Right renal pelvis (tissue), 4 donors: ENCODE data around the gene KCNK15. TPM values are rescaled to one million over a fixed set of nuclear protein-coding genes. Genes with fewer than 3 reads are reported as not detected.
A peak's percentile ranks its signal among the peaks of the same experiment; 100 is the strongest.
"Not testable (repeated sequence)": the region's sequence is repeated elsewhere in the genome, so short reads cannot be mapped to it uniquely, and the experiment has no call there.

Experiments
- DNase-seq, 4 donors: peaks; one replicate each; pipeline ENCODE4 v3.0.0-alpha.2; 2013; ENCODE audit warnings: low read depth in 4 of 4, low spot score in 3 of 4, missing footprints in 1 of 4
- polyA plus RNA-seq, 4 donors: library from polyadenylated mRNA; unstranded; fragments of 120-200 nt; gene quantifications; one replicate each; pipeline ENCODE4 v1.2.1, GENCODE V29; 2013; ENCODE audit not compliant: insufficient read length in 4 of 4

Gene KCNK15
- polyA plus RNA-seq, 4 donors, result 0.09 to 0.19 (median 0.10) TPM; not detected in 1

DNA sequence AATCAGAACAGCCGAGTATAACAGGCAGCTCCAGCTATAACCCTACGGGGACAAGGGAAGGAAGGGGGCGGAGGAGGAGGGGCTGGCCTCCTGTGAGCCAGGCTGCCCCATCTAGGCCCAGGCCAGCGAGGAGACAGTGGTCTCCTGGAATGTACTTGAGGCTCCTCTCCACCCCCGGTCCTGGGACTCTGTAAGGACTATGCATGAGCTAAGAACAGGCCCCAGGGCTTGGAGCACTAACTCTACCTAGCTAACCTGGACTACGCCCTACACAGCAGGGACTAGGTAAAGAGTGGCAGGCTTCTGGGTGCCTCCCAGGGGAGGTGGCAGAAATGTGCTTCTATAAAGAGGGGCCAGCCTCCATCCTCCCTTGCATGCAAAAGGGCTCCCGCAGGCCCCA is 8.9 kb downstream of the KCNK15 start:
- DNase-seq, result no peak

- DNase-seq, result no peak
Measured at GRCh38 chr20:44756011-44756688, 10.5 kb downstream of the KCNK15 start.

DNA sequence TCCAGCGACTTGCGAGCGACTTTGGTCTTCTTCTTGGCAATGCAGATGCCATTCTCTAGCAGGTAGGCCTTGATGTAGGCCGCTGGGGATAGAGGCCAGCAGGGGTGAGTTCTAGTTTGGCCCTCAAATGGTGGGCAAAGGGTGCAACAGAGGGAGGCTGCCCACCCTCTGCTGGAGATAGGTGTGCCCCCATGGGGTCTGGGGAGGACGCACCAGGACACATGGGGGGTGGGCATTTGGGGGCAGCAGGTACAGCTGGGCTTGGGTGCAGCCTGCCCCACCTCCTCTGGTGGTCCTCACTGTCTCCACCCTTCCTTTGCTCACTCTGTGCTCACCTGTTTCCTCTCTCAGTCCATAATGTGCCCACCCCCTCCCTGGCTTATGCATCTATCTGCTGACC is 11.3 kb downstream of the KCNK15 start:
- no peak for DNase-seq

DNA sequence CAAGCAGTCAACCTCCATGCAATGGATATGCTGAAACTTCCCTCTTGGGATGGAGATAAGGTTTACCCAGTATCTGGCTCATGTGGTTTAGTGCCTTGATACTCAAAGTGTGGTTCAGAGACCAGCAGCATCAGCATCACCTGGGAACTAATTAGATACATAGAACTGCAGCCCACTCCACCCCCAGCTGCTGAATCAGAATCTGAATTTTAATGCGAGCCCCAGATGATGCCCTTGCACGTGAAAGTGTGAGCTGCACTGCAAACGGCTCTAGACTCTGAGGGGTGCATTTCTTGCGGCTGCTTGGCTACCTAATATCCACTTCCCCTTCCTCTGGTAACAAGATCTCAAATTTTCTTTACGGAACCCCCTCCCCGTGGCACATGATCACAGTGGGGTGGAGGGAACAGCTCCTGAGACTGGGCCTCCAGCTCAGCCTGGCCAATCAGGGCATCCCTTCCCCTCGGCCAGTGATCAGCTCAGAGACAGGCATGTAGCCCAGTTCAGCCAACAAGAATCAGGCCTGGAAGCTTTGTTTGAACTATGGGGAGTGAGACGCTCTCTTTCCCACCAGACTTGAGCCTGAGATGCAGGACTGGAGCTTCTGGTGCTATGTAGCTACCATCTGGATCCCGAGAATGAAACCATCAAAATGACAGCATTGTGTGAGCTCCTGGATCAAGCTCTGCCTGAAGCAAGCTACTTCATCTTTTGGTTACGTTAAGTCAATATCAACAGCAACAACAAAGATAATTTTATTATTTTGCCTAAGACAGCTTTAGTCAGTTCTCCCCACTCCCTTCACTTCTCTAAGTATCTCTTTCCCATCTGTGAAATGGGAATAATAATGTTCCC is 12.8 kb downstream of the KCNK15 start:
- DNase-seq, result no peak

DNA sequence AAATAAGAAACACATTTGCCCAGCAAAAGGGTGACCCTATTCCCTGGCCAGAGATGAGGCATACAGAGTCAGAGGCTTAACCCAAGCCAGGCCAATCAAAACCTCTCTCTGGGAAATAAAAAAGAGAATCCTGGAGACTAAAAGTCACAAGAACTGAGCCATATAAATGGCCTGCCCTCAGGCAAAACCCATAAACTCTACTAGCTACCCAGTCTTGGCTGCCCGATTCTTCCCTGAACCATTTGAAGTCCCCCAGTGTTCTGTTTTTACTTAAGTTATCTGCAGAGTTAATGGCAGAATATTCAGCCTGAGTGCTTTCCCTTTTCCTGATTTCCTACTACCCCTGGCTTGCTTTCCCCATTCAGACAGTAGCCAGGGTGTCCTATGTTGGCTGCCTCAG is 13.9 kb downstream of the KCNK15 start:
- DNase-seq, result no peak

DNA sequence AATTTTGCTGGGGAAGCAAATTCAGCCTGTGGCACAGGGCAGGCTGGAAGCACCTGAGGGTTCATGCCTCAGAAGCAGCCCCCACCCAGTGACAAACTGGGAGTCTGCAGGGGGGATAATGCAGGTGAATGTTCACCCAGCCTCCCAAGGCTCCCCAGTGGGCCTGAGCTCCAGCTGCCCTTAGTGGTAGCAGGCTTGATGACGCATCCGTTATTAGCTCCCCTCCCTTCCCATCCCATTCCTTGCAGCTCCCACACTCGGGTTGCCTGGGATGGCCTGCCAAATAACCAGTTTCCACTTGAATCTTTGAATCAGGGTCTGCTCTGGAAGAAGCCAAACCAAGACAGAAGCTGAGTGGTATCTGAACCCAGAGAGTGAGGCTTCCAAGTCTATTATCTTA is 15.8 kb downstream of the KCNK15 start:
- no peak for DNase-seq

DNA sequence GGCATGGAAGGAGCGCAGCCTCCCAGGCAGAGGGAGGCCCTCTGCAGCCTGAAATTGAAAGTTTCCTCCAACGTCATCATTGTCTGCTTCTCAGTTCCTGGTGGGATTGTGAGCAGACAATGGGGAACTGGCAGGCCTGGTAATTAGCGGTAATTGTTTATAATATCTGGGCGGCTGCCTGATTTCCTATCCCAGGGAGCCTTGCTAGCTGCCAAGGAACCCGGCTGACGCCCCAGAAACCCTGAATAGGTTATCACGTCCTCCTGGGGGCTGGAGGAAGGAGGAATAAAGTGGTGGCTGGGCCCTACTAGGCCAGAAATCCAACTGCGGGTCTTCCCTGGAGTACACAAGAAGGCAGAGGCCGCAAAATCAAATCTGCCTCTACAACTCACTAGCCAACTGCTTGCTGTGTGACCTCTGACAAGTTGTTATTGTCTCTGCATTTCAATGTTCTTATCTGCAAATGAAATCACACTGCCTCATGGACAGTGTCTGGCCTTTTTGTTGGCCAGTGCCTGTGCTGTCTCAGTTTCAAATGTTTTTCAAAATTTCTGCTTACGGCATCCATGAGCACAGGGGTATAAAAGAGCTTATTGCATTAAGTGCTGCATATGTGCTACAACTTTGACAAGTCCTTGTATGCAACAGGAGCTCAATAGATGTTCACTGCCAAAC is 16.9 kb downstream of the KCNK15 start:
- DNase-seq, result no peak

DNA sequence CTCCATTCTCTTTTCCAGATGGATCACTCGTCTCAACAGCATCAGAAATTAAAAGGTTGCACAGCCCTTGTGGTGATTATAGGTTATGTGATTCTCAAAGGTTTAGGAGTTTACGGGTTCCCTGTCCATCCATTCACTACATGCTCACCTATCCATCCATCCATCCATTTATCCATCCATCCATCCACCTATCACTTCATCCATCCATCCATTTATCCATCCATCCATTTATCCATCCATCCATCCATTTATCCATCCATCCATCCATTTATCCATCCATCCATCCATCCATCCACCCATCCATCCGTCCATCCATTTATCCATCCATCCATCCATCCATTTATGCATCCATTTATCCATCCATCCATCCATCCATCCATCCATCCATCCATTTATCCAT is 18.1 kb downstream of the KCNK15 start:
- not testable (repeated sequence) for DNase-seq

DNA sequence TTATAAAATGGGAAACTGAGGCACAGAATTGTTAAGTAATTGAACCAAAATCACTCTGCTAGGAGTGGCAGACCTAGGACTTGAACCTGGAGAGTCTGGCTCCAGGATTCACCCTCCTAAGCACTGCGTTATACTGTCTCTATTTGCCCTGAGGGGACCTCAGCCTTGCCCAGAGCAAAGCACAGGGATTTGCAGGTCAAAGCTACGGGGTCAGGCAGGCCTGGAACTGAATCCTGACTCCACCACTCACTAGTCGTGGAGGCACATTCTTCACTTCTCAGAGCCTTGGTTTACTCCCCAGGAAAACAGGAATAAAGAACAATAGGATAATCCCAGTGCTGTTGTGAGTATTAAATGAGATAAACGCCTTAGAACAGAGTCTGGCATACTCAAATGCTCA is 19.4 kb downstream of the KCNK15 start:
- no peak for DNase-seq

- no peak for DNase-seq
Measured at GRCh38 chr20:44765701-44766347, 20.2 kb downstream of the KCNK15 start.

DNA sequence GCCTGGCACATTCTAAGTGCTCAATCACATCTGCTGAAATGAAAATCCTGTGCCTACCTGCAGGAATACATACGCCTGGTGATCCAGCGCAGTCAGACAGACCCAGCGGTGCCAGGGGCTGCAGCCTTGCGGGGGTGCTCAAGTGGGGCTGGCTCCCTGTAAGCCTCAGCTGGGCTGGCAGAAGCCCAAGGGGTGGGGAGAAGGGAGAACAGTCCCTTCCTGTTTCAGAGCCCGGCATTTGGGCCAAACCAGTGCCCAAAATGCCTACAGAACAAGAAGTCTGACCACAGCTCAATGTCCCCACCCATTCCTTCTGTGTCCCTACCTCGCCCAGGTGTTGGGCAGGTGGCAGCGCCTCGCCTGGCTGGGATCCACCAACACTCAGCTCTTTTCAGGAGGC is 22.6 kb downstream of the KCNK15 start:
- DNase-seq, result no peak

DNA sequence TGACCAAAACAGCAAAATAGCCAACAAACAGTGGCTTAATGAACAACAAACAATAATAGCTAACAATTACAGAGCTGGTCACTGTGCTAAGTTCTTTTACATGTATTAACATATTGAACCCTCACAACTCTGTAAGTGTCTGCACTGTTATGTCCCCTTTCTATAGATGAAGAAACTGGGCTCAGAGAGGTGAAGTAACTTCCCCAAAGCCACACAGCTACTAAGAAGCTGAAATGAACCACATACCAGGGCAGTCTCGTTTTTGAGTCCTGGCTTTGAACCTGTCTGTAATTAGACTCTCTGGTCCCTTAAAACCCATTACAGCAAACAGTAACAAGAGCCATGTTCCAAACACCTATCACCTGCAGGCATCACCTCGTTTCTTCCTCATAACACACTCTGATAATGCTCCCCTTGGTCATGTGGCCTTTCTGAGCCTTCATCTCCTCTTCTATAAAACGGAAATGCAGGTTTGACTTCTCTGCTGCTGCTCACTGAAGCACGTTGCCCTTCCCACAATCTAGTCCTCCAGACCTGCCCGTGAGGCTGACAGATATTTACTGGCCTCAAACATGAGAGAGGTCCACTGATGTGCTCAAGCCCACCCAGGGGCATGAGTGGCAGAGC is 23.3 kb downstream of the KCNK15 start:
- DNase-seq, result no peak

DNA sequence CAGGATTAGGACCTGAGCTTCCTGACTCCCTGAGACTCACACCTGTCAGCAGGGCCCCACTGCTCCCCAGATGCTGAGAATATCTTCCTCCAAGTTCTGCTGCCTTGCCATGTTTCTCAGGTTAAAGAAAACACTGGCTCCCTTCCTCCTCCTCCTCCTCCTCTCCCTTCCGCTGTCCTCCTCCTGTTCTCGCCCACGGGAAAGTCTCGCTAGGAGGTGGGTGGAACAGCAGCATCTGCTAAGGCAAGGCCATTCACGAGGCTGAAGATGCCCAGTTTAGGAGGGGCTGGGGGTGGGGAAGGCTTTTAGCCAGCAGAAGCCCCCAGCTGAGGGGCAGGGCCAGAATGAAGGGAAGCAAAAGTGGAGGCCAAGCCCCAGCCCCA is 23.8 kb downstream of the KCNK15 start:
- DNase-seq, result no peak

DNA sequence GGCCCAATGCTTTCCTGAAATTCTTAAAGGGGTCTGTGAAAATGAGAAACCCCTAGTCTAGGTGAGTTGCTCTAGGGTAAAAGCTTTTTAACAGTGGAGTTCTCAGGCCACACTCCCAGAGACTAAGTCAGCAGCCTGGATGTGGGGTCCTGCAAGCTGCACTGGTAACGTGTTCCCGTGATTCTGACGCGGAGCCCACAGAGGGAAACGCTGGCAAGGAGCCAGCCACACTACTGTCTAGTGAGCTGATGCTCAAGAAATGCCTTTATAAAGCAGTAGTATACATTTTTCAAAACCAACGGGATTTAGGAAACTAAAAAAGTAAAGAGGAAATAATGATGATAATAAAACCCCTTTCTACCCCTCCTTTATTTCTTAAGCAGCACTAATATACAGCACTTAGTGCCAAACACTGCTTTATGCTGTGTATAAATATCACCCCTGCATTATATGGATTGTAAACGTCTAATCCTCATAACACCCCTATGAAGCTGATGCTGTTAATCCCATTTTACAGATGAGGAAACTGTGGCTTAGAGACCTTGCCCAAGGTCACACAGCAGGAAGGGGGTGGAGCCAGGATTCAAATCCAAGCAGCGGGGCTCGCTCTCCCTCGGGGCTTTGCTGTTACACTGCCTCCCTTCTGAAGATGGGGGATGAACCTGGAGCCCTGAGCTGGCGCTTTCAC is 25.0 kb downstream of the KCNK15 start:
- no peak for DNase-seq

DNA sequence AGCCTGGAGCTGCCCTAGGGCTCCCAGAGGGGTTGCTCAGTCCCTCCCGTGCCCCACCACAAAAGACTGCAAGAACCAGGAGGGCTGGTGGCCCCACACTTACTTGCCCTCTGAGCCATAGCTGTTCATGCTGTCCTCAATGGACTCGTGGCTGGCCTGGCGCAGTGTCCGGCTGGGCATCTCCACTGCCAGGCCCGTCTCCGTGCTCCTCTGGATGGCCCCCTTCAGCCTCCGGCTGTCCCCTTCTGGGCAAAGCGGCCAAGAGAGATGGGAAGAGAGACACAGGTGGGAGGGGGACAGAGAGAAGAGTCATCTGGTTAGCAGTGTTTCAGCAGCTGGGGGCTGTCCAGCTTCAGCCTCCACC is 25.5 kb downstream of the KCNK15 start:
- DNase-seq, result no peak

DNA sequence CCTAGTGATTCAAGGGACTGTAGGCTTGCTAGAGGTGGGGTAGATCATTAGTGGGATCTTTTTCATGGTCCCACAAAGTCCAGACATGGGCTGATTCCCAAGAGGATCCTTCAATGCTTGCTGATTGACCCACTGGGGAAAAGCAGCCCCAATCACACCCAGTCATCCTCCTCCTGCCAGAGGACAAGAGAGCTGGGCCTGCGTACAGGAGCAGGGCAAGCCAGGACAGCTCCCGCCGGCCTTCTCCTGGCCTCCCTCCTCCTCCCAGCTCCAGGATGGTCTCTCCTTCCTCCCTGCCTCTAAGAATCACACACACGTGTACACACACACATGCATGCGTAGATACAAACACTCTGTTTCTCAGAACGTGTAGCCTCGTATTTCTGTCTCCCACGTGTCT is 27.0 kb downstream of the KCNK15 start:
- DNase-seq, result no peak

- no peak for DNase-seq
Measured at GRCh38 chr20:44773070-44773829, 27.6 kb downstream of the KCNK15 start.

DNA sequence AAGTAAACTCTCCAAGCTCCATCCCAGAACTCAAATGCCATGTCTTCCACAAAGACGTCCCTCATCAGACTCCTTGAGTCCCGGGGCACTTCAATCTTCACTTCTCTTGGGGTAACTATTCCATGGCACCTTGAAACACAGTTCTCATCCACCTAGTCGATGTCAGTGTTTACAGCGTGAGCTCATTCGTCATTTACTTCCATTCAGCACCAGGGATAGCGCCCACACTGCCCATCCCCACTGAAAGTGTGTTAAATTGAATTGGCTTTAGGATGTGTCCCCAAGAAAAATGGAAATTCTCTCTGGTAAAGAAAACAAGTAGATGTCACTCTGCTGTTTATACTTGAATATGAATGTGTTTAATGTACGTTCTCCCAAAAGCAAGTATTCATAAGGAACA is 31.3 kb downstream of the KCNK15 start:
- peak; percentile 18 to 31 (median 28) for DNase-seq

- peak; percentile 48 to 55 (median 50) for DNase-seq
Measured at GRCh38 chr20:44780226-44780625, 34.6 kb downstream of the KCNK15 start.
